LNCAP (cell line): ENCODE results near the gene DACT1.

Source experiments
- CTCF ChIP-seq: fragments of 450-650 bp; IDR thresholded peaks from 2 replicates; pipeline ENCODE4 v1.5.1; 2017; ENCODE audit warnings: mild to moderate bottlenecking

The DACT1 gene

DNA sequence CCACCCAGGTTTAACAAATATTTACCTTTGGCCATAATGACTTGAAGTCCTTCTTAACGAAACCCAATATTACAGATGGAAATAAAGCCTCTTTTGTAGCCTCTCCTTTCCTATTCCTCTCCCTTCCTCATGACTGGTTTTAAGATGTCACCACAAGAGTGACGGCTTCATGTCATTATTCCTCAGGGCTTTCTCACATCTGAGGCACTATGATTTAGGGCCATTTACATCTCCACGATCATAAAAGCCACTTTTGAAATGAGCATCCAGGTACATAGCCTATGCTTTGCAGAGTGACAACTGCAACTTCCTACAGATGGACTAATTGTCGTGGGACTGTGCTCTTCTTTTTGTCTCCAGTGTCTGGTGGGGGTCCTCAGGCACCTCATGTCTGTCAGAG, 32.3 kb upstream of the DACT1 start:
- TF ChIP-seq CTCF = no peak

DNA sequence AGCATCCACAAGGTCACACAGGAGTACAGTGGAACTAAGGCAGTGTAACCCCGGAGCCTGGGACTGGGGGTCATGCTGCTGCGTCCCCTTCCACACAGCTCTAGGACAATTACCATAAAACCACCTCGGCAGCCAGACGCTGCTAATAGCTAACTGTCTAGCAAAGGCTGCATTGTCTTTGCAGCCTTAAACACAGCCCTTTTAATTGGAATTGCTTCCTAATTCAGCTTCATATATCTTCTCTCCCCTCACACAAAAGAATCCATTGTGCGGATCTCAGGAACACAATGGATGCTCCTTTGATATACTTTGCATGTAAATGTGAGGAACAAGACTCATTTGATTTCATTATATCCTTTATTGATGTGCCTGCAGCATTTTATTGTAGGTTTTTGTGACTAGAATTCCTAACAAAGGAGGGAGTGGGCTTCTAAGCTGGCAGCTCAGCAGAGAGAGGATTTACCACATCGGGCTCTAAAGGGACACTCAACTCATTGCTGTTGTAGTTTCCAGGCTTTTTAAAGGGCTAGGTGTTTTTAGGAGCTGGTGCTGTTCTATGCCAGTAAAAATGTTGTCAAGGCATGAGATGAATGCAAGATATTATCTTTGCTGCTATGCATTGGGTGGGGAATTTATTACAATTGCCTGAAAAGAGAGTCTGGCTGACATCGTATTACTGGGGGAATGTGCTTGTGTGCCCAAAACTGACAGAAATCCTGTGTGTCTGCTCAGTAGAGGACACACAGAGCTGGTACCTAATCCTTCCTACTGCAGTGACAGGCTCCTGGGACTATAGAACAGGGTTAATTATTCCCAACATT, 30.4 kb upstream of the DACT1 start:
- TF ChIP-seq CTCF = no peak

- TF ChIP-seq CTCF = no peak
Measured at GRCh38 chr14:58607952-58608317, 29.8 kb upstream of the DACT1 start.

GRCh38 chr14:58617619-58618018, 20.1 kb upstream of the DACT1 start:
- TF ChIP-seq CTCF = no peak

GRCh38 chr14:58620011-58620410, 17.8 kb upstream of the DACT1 start:
- TF ChIP-seq CTCF = no peak

- no peak for TF ChIP-seq CTCF
Measured at GRCh38 chr14:58625438-58625837, 12.3 kb upstream of the DACT1 start.

GRCh38 chr14:58626431-58626831, 11.3 kb upstream of the DACT1 start:
- TF ChIP-seq CTCF = no peak

- no peak for TF ChIP-seq CTCF
Measured at GRCh38 chr14:58628406-58628805, 9.4 kb upstream of the DACT1 start.
